GM12878 (cell line): Measurements from ENCODE around the gene SNX3. TPM values are rescaled to one million over a fixed set of nuclear protein-coding genes. Genes with fewer than 3 reads are reported as not detected.

Source experiments
- ATAC-seq: fragments of 200-7000 bp; cut with Tn5 transposase; 3 replicates; pipeline ENCODE4 v1.9.1; 2020; ENCODE audit warnings: mild to moderate bottlenecking, moderate library complexity
- BruUV-seq: library from RNA; stranded (reverse); fragments of 400-500 nt; replicated peaks from 2 replicates; lab custom pipeline; 2021; lab: Mats Ljungman, UMichigan
- CTCF ChIA-PET: fragments of 300-600 bp; sonication (Branson Sonifier 250); formaldehyde crosslinking; extraction: SDS; loops from one replicate; lab custom pipeline; 2021; ENCODE audit warnings: inconsistent platforms; lab: Yijun Ruan, JAX
- POLR2A ChIA-PET: fragments of 350-600 bp; formaldehyde crosslinking; extraction: SDS; loops from one replicate; lab custom pipeline; 2021; ENCODE audit warnings: inconsistent platforms; lab: Charles Lee
- RAD21 ChIA-PET: fragments of 300-600 bp; sonication (Branson Sonifier 250); formaldehyde crosslinking; loops from one replicate; lab custom pipeline; 2023; ENCODE audit warnings: antibody characterized with exemption; ENCODE audit not compliant: unreplicated experiment; lab: Charles Lee
- SMC1A ChIA-PET: fragments of 300-600 bp; sonication (Branson Sonifier 250); formaldehyde crosslinking; loops from one replicate; lab custom pipeline; 2023; ENCODE audit not compliant: unreplicated experiment, uncharacterized antibody; lab: Charles Lee
- DNase-seq: peaks from one replicate; pipeline ENCODE4 v3.0.0-alpha.2; 2011; ENCODE audit warnings: low read depth, low spot score
- FAIRE-seq: peaks from 3 replicates; lab custom pipeline; 2011; peaks lifted over from hg19 to GRCh38; lab: Jason Lieb, UNC
- H2AFZ ChIP-seq: 2 replicates; pipeline ENCODE4 v1.6.0; 2011; ENCODE audit warnings: low read depth, low read length, control low read depth; ENCODE audit not compliant: control insufficient read depth
- H3K27ac ChIP-seq: 2 replicates; pipeline ENCODE4 v1.5.1; 2011; ENCODE audit warnings: control low read depth; ENCODE audit not compliant: control insufficient read depth, insufficient read depth
- H3K27me3 ChIP-seq, 2 experiments: replicated peaks in 1 of 2; 2 replicates each; pipeline versions ENCODE4 v1.6.0 to v1.6.1; 2011; ENCODE audit warnings: low read length in 1 of 2; ENCODE audit not compliant: control insufficient read depth in 2 of 2, insufficient read depth in 2 of 2
- H3K36me3 ChIP-seq, 2 experiments: 2 replicates each; pipeline ENCODE4 v1.5.1; 2011; ENCODE audit warnings: low read length in 1 of 2; ENCODE audit not compliant: control insufficient read depth in 2 of 2, insufficient read depth in 2 of 2
- H3K4me1 ChIP-seq: 2 replicates; pipeline ENCODE4 v1.6.1; 2011; ENCODE audit warnings: mild to moderate bottlenecking, low read length, moderate library complexity, mixed read lengths; ENCODE audit not compliant: control insufficient read depth, insufficient read depth
- H3K4me2 ChIP-seq: 2 replicates; pipeline ENCODE4 v1.6.0; 2011; ENCODE audit warnings: control low read depth; ENCODE audit not compliant: control insufficient read depth, insufficient read depth
- H3K4me3 ChIP-seq: fragments of 200-600 bp; sonication (generic); 2 replicates; pipeline ENCODE4 v1.5.1; 2016
- H3K79me2 ChIP-seq: 2 replicates; pipeline ENCODE4 v1.6.0; 2011; ENCODE audit warnings: low read length; ENCODE audit not compliant: control insufficient read depth, insufficient read depth
- H3K9ac ChIP-seq: 2 replicates; pipeline ENCODE4 v1.8.0; 2011; ENCODE audit warnings: low read length, control low read depth, mixed read lengths; ENCODE audit not compliant: control insufficient read depth, insufficient read depth
- H3K9me3 ChIP-seq: replicated peaks from 3 replicates; pipeline ENCODE4 v1.5.1; 2011; ENCODE audit warnings: mild to moderate bottlenecking, low read length; ENCODE audit not compliant: control insufficient read depth, insufficient read depth
- H4K20me1 ChIP-seq: 2 replicates; pipeline ENCODE4 v1.6.0; 2011; ENCODE audit not compliant: control insufficient read depth, insufficient read depth
- BACH1 ChIP-seq: fragments of 450-650 bp; IDR thresholded peaks from 2 replicates; pipeline ENCODE4 v1.6.1; 2017; ENCODE audit warnings: mild to moderate bottlenecking, borderline replicate concordance
- DPF2 ChIP-seq: fragments of 450-650 bp; IDR thresholded peaks from 2 replicates; pipeline ENCODE4 v1.6.1; 2017; ENCODE audit warnings: mild to moderate bottlenecking
- GABPA ChIP-seq: IDR thresholded peaks from 2 replicates; pipeline ENCODE4 v1.6.1; 2014; ENCODE audit warnings: antibody characterized with exemption, low read depth, mild to moderate bottlenecking, inconsistent platforms
- GATAD2B ChIP-seq: fragments of 450-650 bp; conservative IDR thresholded peaks from 2 replicates; pipeline ENCODE4 v1.6.1; 2017; ENCODE audit warnings: low read depth, mild to moderate bottlenecking, moderate library complexity
- JUND ChIP-seq: IDR thresholded peaks from 2 replicates; pipeline ENCODE4 v1.6.1; 2012; ENCODE audit warnings: low read depth, mild to moderate bottlenecking, low read length, improper control_type of control experiment, moderate library complexity
- KLF5 ChIP-seq: fragments of 450-650 bp; IDR thresholded peaks from 2 replicates; pipeline ENCODE4 v1.6.1; 2014; ENCODE audit warnings: mild to moderate bottlenecking; ENCODE audit not compliant: partially characterized antibody
- MTA2 ChIP-seq: fragments of 450-650 bp; IDR thresholded peaks from 2 replicates; pipeline ENCODE4 v1.6.1; 2016; ENCODE audit warnings: low read depth, mild to moderate bottlenecking, moderate library complexity
- NFYA ChIP-seq: IDR thresholded peaks from 2 replicates; pipeline ENCODE4 v1.6.1; 2011; ENCODE audit warnings: low read depth, mild to moderate bottlenecking, low read length, improper control_type of control experiment, borderline replicate concordance
- POLR2A ChIP-seq: IDR thresholded peaks from 2 replicates; pipeline ENCODE4 v1.6.1; 2011; ENCODE audit warnings: low read depth, mild to moderate bottlenecking, low read length
- SMAD5 ChIP-seq: IDR thresholded peaks from 2 replicates; pipeline ENCODE4 v1.6.1; 2016; ENCODE audit warnings: antibody characterized with exemption, low read depth
- SMC3 ChIP-seq: IDR thresholded peaks from 2 replicates; pipeline ENCODE4 v1.6.1; 2011; ENCODE audit warnings: low read length, improper control_type of control experiment, borderline replicate concordance
- ZNF207 ChIP-seq: fragments of 450-650 bp; IDR thresholded peaks from 2 replicates; pipeline ENCODE4 v1.6.1; 2014; ENCODE audit warnings: antibody characterized with exemption, mild to moderate bottlenecking, borderline replicate concordance
- ZNF384 ChIP-seq: IDR thresholded peaks from 2 replicates; pipeline ENCODE4 v1.6.1; 2012; ENCODE audit warnings: low read depth, mild to moderate bottlenecking, low read length, improper control_type of control experiment, borderline replicate concordance
- ZSCAN29 ChIP-seq: fragments of 450-650 bp; IDR thresholded peaks from 2 replicates; pipeline ENCODE4 v1.6.1; 2017; ENCODE audit warnings: mild to moderate bottlenecking, moderate library complexity
- WGBS: methylation state at CpG from one replicate; pipeline ENCODE4 v1.1.6; 2016; ENCODE audit warnings: low lambda C conversion rate; ENCODE audit not compliant: insufficient replicate concordance, insufficient coverage; ENCODE audit errors: missing lambda C conversion rate; 5-methylcytosine and 5-hydroxymethylcytosine counted together
- in situ Hi-C: fragments of 300-500 bp; cut with MboI; formaldehyde crosslinking; loops from 9 replicates; pipeline ENCODE4 v1.14.3; 2018; ENCODE audit warnings: mixed read lengths
- intact Hi-C: fragments of 100-400 bp; cut with micrococcal nuclease; formaldehyde crosslinking; loops from one replicate; pipeline ENCODE4 v1.14.2; 2022; ENCODE audit not compliant: unreplicated experiment
- polyA plus RNA-seq, 11 experiments: library from polyadenylated mRNA; depleted of rRNA in 4 of 11; unstranded in 6 of 11; stranded (reverse) in 5 of 11; fragments of >200 nt; fragmentation: Nextera tagmentation in 4 of 11; fragmentation: Illumina TruSeq in 1 of 11; extraction: Ambion mirVana in 4 of 11; extraction: Trizol in 1 of 11; gene quantifications; 1 replicate in 1 of 11; 2 replicates in 10 of 11; pipeline versions ENCODE4 v1.2.1 to v1.2.3, GENCODE V29; 2011 to 2016; ENCODE audit warnings: inconsistent platforms in 2 of 11, missing spikeins in 2 of 11, low read depth in 1 of 11
- total RNA-seq, 4 experiments: library from RNA; depleted of rRNA in 3 of 4; stranded (reverse); fragments of >200 nt in 3 of 4; fragmentation: Illumina TruSeq in 1 of 4; extraction: Trizol in 1 of 4; gene quantifications; 2 replicates each; pipeline versions ENCODE4 v1.2.1 to v1.2.3, GENCODE V29; 2013 to 2021
- TF ChIP-seq, protein P1 (sequence below): fragments of 450-650 bp; IDR thresholded peaks from 2 replicates; pipeline ENCODE4 v1.6.1; 2017; ENCODE audit warnings: mild to moderate bottlenecking, moderate library complexity
- TF ChIP-seq, protein P2 (sequence below): IDR thresholded peaks from 2 replicates; pipeline ENCODE4 v1.6.1; 2012; ENCODE audit warnings: low read depth, low read length, improper control_type of control experiment
- TF ChIP-seq, protein P3 (sequence below): IDR thresholded peaks from 2 replicates; pipeline ENCODE4 v1.6.1; 2011; ENCODE audit warnings: low read depth, low read length, improper control_type of control experiment, borderline replicate concordance

Gene SNX3
- total and polyA plus RNA-seq, 10 of the 15 experiments (the other 5 are each of a cell fraction or from before 2014, with no cell fraction given), result 43.7 to 297 (median 95.6) TPM

DNA sequence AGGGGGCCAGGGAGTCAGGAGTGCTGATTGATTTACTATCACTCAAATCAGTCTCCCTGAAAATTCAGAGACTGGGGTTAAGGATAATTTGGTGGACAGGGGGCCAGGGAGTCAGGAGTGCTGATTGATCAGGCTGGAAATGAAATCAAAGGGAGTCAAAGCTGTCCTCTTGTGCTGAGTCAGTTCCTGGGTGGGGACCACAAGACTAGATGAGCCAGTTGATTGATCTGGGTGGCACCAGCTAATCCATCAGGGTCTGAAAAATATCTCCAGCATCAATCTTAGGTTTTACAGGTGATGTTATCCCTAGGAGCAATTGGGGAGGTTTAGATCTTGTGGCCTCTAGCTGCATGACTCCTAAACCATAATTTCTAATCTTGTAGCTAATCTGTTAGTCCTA, 27.9 kb upstream of the SNX3 start (continued):
- TF ChIP-seq, protein P1, sequence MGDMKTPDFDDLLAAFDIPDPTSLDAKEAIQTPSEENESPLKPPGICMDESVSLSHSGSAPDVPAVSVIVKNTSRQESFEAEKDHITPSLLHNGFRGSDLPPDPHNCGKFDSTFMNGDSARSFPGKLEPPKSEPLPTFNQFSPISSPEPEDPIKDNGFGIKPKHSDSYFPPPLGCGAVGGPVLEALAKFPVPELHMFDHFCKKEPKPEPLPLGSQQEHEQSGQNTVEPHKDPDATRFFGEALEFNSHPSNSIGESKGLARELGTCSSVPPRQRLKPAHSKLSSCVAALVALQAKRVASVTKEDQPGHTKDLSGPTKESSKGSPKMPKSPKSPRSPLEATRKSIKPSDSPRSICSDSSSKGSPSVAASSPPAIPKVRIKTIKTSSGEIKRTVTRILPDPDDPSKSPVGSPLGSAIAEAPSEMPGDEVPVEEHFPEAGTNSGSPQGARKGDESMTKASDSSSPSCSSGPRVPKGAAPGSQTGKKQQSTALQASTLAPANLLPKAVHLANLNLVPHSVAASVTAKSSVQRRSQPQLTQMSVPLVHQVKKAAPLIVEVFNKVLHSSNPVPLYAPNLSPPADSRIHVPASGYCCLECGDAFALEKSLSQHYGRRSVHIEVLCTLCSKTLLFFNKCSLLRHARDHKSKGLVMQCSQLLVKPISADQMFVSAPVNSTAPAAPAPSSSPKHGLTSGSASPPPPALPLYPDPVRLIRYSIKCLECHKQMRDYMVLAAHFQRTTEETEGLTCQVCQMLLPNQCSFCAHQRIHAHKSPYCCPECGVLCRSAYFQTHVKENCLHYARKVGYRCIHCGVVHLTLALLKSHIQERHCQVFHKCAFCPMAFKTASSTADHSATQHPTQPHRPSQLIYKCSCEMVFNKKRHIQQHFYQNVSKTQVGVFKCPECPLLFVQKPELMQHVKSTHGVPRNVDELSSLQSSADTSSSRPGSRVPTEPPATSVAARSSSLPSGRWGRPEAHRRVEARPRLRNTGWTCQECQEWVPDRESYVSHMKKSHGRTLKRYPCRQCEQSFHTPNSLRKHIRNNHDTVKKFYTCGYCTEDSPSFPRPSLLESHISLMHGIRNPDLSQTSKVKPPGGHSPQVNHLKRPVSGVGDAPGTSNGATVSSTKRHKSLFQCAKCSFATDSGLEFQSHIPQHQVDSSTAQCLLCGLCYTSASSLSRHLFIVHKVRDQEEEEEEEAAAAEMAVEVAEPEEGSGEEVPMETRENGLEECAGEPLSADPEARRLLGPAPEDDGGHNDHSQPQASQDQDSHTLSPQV, result no peak
- no peak for TF ChIP-seq SMC3
- TF ChIP-seq ZSCAN29, result no peak

DNA sequence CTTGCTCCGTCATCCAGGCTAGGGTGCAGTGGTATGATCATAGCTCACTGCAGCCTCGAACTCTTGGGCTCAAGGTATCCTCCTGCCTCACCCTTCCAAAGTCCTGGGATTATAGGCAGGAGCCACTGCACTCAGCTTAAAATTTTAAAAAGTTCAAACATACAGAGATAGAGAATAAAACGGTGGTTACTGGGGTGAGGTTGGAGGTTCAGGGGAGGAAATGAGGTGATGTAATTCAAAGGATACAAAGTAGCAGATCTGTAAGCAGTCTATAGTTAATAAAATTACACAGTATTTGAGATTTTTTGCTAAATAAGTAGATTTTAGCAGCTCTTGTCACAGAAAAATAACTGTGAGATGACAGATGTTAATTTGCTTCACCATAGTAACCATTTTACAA, 26.5 kb upstream of the SNX3 start:
- WGBS, result 49% methylated on average over 3 of the region's 3 CpGs
- ChIA-PET SMC1A (interaction anchor here (1.4 to 2.4 kb wide), 2 partner anchors 65 to 68 kb away, joined by 4 to 6 read pairs; no protein-coding TSS in a partner anchor), RAD21 (interaction anchor here (1.2 kb wide), 1 partner anchor 61 kb away, joined by 3 read pairs; no protein-coding TSS in a partner anchor), CTCF (interaction anchor here (1.0 to 1.2 kb wide), 2 partner anchors 9 to 11 kb away, joined by 3 read pairs; no protein-coding TSS in a partner anchor), POLR2A (no interaction called here)
- FAIRE-seq, result peak; percentile 31
- DNase-seq, result no peak
- Histone ChIP-seq H3K27ac (no peak overlapping the region), H3K9ac (no peak overlapping the region), H2AFZ (no peak overlapping the region), H3K4me1 (no peaks in the 10 kb centered on the region; the same call in 1 of the 2 replicates), H3K4me2 (no peak overlapping the region), H3K9me3 (no peaks in the 10 kb centered on the region), H3K79me2 (no peaks in the 10 kb centered on the region), H3K36me3 (no peaks in the 10 kb centered on the region; a peak in 1 of 4 replicates), H3K27me3 (no peaks in the 10 kb centered on the region), H4K20me1 (no peaks in the 10 kb centered on the region), H3K4me3 (no peak overlapping the region)
- BruUV-seq, result no TSS peak
- no peak for ATAC-seq
- in situ Hi-C loops (no loop called here), intact Hi-C loops (no loop called here)
- TF ChIP-seq ZNF384, result no peak
- no peak for TF ChIP-seq KLF5
- no peak for TF ChIP-seq GABPA
- no peak for TF ChIP-seq JUND
- TF ChIP-seq POLR2A, result no peak
- no peak for TF ChIP-seq BACH1
- TF ChIP-seq, protein P2, sequence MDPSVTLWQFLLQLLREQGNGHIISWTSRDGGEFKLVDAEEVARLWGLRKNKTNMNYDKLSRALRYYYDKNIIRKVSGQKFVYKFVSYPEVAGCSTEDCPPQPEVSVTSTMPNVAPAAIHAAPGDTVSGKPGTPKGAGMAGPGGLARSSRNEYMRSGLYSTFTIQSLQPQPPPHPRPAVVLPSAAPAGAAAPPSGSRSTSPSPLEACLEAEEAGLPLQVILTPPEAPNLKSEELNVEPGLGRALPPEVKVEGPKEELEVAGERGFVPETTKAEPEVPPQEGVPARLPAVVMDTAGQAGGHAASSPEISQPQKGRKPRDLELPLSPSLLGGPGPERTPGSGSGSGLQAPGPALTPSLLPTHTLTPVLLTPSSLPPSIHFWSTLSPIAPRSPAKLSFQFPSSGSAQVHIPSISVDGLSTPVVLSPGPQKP, result no peak
- no peak for TF ChIP-seq GATAD2B
- no peak for TF ChIP-seq SMAD5
- no peak for TF ChIP-seq MTA2
- TF ChIP-seq DPF2, result no peak
- TF ChIP-seq ZNF207, result no peak
- TF ChIP-seq NFYA, result no peak
- TF ChIP-seq, protein P3, sequence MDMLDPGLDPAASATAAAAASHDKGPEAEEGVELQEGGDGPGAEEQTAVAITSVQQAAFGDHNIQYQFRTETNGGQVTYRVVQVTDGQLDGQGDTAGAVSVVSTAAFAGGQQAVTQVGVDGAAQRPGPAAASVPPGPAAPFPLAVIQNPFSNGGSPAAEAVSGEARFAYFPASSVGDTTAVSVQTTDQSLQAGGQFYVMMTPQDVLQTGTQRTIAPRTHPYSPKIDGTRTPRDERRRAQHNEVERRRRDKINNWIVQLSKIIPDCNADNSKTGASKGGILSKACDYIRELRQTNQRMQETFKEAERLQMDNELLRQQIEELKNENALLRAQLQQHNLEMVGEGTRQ, result no peak
